ENCODE measurements around the gene RCHY1.

DNA sequence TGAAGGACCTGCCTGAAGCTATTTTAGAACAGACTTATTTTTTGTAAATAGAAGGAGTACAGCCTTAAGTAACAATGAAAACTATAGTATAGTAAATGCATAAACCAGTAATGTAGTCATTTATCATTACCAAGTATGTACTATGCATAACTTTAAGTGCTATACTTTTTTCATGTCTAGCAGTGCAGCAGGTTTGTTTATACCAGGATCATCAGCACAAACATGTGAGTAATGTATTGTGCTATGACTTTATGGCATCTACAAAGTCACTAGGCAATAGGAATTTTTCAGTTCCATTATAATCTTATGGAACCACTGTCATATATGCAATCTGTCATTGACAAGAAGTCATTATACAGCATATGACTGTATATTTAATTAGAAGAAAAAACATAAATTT lies 38.2 kb upstream of the RCHY1 start:
- no peak for TF ChIP-seq EP300 (IDR thresholded peaks at IDR 0.05)
- TF ChIP-seq, protein P1, sequence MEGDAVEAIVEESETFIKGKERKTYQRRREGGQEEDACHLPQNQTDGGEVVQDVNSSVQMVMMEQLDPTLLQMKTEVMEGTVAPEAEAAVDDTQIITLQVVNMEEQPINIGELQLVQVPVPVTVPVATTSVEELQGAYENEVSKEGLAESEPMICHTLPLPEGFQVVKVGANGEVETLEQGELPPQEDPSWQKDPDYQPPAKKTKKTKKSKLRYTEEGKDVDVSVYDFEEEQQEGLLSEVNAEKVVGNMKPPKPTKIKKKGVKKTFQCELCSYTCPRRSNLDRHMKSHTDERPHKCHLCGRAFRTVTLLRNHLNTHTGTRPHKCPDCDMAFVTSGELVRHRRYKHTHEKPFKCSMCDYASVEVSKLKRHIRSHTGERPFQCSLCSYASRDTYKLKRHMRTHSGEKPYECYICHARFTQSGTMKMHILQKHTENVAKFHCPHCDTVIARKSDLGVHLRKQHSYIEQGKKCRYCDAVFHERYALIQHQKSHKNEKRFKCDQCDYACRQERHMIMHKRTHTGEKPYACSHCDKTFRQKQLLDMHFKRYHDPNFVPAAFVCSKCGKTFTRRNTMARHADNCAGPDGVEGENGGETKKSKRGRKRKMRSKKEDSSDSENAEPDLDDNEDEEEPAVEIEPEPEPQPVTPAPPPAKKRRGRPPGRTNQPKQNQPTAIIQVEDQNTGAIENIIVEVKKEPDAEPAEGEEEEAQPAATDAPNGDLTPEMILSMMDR (IDR thresholded peaks at IDR 0.05), result no peak
- no peak for TF ChIP-seq POLR2A (IDR thresholded peaks at IDR 0.05)
- TF ChIP-seq POLR2AphosphoS5 (IDR thresholded peaks at IDR 0.05), result no peak
